Esophagus squamous epithelium (tissue), 4 donors: ENCODE results near the gene ZCRB1.

Experiments
- CTCF ChIP-seq, 6 experiments: fragments of 450-650 bp in 4 of 6; fragments of 200-600 bp in 2 of 6; sonication (generic) in 2 of 6; IDR thresholded peaks; one replicate each; pipeline ENCODE4 v1.5.1; 2016 to 2019; ENCODE audit warnings: antibody characterized with exemption in 6 of 6, mild to moderate bottlenecking in 4 of 6, moderate library complexity in 4 of 6
- POLR2A ChIP-seq, 4 donors: fragments of 450-650 bp; IDR thresholded peaks; one replicate each; pipeline ENCODE4 v1.6.1; 2017; ENCODE audit warnings: antibody characterized with exemption in 4 of 4, mild to moderate bottlenecking in 4 of 4, moderate library complexity in 3 of 4

GRCh38 chr12:42306297-42306696 is 19.6 kb downstream of the ZCRB1 start:
- TF ChIP-seq CTCF (IDR thresholded peaks at IDR 0.05) (no peak), POLR2A (IDR thresholded peaks at IDR 0.05) (no peak)
